Testis (tissue), 2 donors: Measurements from ENCODE around the gene SYDE1.
A peak's percentile ranks its signal among the peaks of the same experiment; 100 is the strongest.

Experiments used
- POLR2A ChIP-seq: fragments of 450-650 bp; IDR thresholded peaks from one replicate; pipeline ENCODE4 v1.6.1; 2017; ENCODE audit warnings: antibody characterized with exemption, mild to moderate bottlenecking, moderate library complexity
- TF ChIP-seq, protein P1 (sequence below), 3 experiments: fragments of 450-650 bp in 2 of 3; fragments of 200-600 bp in 1 of 3; sonication (generic) in 1 of 3; IDR thresholded peaks; one replicate each; pipeline ENCODE4 v1.5.1; 2016 to 2019; ENCODE audit warnings: antibody characterized with exemption in 3 of 3, mild to moderate bottlenecking in 2 of 3, moderate library complexity in 1 of 3

- TF ChIP-seq, protein P1, sequence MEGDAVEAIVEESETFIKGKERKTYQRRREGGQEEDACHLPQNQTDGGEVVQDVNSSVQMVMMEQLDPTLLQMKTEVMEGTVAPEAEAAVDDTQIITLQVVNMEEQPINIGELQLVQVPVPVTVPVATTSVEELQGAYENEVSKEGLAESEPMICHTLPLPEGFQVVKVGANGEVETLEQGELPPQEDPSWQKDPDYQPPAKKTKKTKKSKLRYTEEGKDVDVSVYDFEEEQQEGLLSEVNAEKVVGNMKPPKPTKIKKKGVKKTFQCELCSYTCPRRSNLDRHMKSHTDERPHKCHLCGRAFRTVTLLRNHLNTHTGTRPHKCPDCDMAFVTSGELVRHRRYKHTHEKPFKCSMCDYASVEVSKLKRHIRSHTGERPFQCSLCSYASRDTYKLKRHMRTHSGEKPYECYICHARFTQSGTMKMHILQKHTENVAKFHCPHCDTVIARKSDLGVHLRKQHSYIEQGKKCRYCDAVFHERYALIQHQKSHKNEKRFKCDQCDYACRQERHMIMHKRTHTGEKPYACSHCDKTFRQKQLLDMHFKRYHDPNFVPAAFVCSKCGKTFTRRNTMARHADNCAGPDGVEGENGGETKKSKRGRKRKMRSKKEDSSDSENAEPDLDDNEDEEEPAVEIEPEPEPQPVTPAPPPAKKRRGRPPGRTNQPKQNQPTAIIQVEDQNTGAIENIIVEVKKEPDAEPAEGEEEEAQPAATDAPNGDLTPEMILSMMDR (IDR thresholded peaks at IDR 0.05), result peak; percentile 27 to 79 (median 54)
- TF ChIP-seq POLR2A, result no peak
These were observed 15.1 kb upstream of the SYDE1 start for GRCh38 chr19:15091918-15092753.
